HG03432 (cell line): ENCODE results near the gene ITGB3.
"Not testable (repeated sequence)": the region's sequence is repeated elsewhere in the genome, so short reads cannot be mapped to it uniquely, and the experiment has no call there.

Experiments used
- ATAC-seq: cut with Tn5 transposase; IDR thresholded peaks from one replicate; pipeline ENCODE4 v1.9.1; 2021; ENCODE audit warnings: mild to moderate bottlenecking, moderate library complexity; ENCODE audit not compliant: unreplicated experiment

The ITGB3 gene

DNA sequence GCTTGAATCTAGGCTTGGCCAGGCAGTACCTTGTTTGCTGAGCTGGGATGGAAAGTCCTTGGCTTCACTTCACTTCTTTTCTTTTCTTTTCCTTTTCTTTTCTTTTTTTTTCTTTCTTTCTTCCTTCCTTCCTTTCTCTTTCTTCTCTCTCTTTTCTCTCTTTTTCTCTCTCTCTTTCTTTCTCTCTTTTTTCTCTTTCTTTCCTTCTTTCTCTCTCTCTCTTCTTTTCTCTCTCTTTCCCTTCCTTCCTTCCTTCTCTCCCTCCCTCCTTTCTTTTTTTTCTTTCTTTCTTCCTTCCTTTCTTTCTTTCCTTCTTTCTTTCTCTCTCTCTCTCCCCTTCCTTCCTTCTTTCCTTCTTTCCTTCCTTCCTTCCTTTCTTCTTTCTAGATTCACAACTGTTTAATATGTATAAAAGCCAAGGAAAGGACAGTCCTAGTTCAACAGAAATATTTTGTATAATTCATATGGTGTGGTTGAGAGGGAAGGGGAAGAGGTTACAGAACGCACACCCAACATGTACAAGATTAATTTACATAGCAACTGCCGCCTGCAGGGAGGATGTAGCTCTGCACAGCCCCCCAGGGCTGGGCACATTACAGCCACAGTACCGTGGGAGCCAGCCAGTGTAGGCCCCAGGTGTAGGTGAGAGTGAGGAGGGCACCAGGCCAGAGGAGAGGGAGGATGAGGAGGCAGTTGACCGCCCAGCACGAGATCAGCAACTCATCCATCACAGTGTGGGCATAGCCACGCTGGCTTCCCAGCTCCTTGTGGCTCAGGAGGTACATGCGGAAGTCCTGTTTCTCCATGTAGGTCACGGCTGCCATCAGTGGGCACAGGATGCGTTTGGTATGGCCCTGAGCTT, 9.7 kb upstream of the ITGB3 start:
- ATAC-seq = no peak

DNA sequence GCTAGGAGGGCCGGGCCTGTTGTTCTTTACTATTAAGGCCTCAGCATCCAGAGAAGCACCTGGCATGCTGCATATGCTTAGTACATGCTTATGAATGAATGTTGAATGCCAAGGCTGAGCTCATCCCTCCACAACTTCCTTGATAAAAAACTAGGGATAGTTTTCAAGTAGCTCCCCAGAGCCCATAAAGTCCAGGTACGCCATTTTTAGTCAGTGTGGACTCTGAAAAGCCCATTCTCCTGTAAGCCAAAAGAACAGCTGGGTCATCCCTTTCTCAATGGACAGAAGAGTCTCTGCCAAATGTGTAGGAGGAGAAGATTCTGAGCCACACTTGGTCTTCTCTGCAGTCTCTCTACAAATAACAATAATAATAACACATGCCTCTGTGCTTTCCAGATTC, 8.9 kb upstream of the ITGB3 start:
- no peak for ATAC-seq

- ATAC-seq = no peak
Observed at GRCh38 chr17:47246120-47246519, 7.5 kb upstream of the ITGB3 start.

GRCh38 chr17:47250855-47251254, 2.8 kb upstream of the ITGB3 start:
- no peak for ATAC-seq

- ATAC-seq = no peak
Observed at GRCh38 chr17:47251421-47251940, 2.1 kb upstream of the ITGB3 start.

DNA sequence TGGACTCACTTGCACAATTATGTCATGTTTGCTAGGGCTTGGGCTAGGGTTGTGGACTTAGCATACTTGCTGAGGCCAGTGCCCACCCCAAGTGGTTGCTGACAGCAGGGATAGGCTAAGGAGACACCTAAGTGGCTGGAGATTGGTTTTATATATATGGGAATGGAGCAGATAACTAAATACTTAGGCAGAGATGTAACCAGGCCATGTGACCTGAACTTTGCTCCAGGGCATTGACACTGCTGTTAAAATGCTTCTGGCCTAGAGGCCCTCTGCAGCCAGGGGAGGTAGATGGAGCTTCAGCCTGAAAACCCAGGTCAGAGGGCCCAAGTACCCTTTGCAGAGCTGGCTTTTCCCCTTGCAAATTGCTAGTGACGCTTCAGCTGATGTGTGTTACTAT, 1.4 kb upstream of the ITGB3 start:
- ATAC-seq = no peak

- ATAC-seq = no peak
Observed at GRCh38 chr17:47252766-47253512, 688 bp upstream of the ITGB3 start.

- no peak for ATAC-seq
Observed at GRCh38 chr17:47254403-47254943, 846 bp downstream of the ITGB3 start.

GRCh38 chr17:47257651-47258339, 4.2 kb downstream of the ITGB3 start:
- no peak for ATAC-seq

GRCh38 chr17:47262586-47262985, 9.0 kb downstream of the ITGB3 start:
- no peak for ATAC-seq

DNA sequence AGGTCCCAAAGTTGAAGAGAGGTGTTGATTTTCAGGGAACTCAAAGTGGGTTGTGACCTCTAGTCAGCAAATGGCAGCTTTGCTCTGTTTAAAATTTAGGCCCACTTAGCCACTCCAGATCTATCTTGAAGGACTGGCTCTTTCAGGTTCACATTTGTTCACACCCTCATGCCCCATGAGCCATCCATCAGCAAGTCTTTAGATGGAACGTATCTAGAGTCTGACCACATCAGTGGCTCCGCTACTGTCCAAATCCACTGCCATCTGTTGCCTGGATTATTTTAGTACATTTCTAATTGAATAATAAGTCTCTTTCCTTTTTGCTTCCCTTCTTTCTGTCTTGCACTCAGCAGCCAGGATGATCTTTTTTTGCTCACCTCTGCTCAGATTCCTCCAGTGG, 10.5 kb downstream of the ITGB3 start:
- ATAC-seq = no peak

DNA sequence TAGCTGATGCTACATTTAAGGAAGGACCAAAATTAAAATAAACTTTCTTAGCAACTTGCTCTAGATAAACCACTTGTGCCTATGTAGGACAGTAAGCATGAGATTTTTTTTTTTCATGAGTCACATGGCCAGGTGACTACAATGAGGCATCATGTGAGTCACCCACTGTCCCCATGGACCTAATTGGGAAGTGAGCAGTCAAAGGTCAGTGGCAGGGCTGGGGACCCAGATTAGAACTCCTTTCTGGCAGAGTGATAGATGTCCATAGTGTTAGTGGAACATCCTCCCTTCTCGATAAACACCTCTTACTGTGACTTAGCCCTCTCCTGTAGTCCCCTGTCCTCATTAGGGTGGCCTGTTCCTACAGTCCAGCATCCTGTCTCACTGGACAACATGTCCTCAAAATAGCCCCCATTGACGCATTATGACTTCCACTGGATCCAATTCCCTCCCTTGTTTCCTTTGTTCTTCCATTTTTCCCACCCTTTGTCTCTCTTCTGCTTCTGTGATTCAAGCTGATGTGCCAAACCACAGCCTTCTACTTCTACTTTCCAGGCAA, 12.4 kb downstream of the ITGB3 start:
- ATAC-seq = no peak

DNA sequence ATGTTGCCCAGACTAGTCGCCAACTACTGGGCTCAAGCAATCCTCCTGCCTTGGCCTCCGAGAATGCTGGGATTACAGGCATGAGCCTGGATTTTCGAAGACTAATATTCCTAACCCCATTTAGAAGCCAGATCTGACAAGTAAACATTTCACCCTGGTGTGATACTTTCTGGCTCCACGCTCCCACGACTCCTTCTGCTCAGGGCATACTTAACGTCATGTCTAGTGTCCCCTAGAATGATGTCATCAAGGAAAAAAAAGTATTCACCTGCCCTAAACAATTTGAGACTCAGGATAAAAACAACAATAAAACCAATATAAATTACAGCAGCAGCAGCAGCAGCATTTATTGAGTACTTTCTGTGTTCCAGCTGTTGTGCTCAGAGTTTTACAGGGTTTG, 13.2 kb downstream of the ITGB3 start:
- no peak for ATAC-seq

- ATAC-seq = no peak
Observed at GRCh38 chr17:47267354-47267828, 13.8 kb downstream of the ITGB3 start.

- not testable (repeated sequence) for ATAC-seq
Observed at GRCh38 chr17:47268964-47269363, 15.3 kb downstream of the ITGB3 start.

GRCh38 chr17:47269561-47270280, 16.1 kb downstream of the ITGB3 start:
- ATAC-seq = not testable (repeated sequence)

DNA sequence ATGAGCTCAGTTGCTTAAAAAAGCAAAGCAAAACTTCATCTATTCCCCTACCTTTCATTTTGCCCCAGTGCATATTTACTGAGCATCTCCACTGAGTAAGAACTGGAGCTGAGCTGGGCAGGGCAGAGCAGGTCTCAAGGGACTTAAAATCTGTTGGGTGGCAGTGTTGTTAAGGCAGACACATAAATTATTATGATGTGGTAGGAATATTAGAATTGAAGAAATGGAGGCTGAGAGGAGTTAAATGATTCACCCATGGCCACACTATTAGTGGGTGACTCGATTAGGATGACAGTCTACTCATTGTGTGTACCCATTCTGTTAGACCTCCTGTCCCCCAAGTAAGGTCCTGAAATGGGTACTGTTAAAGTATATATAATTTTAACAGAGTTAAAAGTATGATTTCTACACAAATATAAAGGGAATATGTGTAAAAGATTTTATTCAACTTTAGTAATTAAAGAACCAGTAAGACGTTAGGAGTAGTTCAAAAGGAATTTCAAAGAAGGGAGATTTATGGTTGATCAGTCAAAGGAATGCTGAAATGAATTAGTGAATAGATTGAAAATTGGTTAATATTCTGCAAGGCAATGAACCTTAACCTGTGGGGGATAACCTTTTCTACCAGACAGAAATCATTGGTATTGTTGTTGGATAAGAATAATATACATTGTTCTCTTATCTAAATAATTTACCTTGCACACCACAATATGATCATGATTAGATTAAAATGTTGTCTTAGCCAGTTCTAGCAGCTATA, 17.5 kb downstream of the ITGB3 start:
- ATAC-seq = no peak

GRCh38 chr17:47272491-47272890, 18.9 kb downstream of the ITGB3 start:
- ATAC-seq = no peak

DNA sequence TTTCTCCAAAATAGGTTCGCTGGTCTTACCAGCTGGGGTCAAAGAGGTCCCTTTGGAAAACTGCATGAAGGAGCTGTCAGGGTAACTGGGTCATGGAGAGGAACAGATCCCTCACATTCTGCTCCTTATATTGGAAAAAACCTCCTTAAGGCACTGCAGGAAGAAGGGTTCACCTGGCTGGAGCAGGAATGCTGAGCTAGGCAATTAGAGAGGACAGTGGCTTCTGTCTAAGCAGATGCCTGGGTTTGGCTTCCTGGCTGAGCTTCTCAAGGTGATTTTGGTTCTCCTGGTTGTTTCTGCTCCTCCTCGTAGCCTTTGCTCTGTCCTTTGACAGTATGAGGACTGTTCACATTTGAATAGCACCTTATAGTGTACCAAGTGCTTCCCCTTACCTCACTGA, 19.6 kb downstream of the ITGB3 start:
- no peak for ATAC-seq
